Progenitor cell of endocrine pancreas (in vitro differentiated cells): ENCODE results near the gene KATNB1. TPM values are rescaled to one million over a fixed set of nuclear protein-coding genes. Genes with fewer than 3 reads are reported as not detected.

Source experiments
- DNase-seq: peaks from one replicate; pipeline ENCODE4 v3.0.0; 2021; ENCODE audit warnings: low spot score; ENCODE audit not compliant: unreplicated experiment
- H3K27ac Mint-ChIP-seq: 2 replicates; pipeline ENCODE4 v1.8.0; 2021; ENCODE audit warnings: mild to moderate bottlenecking, moderate library complexity, mixed read lengths
- H3K27me3 Mint-ChIP-seq: 2 replicates; pipeline ENCODE4 v1.8.0; 2021; ENCODE audit warnings: mixed read lengths
- H3K36me3 Mint-ChIP-seq: 2 replicates; pipeline ENCODE4 v1.8.0; 2022; ENCODE audit warnings: mixed read lengths; ENCODE audit not compliant: insufficient read depth
- H3K4me1 Mint-ChIP-seq: 2 replicates; pipeline ENCODE4 v1.8.0; 2021; ENCODE audit warnings: low read depth, mixed read lengths
- H3K4me3 Mint-ChIP-seq: 2 replicates; pipeline ENCODE4 v1.8.0; 2021; ENCODE audit warnings: low read depth, mild to moderate bottlenecking, moderate library complexity, mixed read lengths
- H3K9me3 Mint-ChIP-seq: 2 replicates; pipeline ENCODE4 v1.8.0; 2021; ENCODE audit warnings: low read depth, mixed read lengths
- total RNA-seq: library from RNA; stranded (reverse); gene quantifications from 2 replicates; pipeline ENCODE4 v1.2.1, GENCODE V29; 2021
- TF ChIP-seq, protein P1 (sequence below): fragments of 200-600 bp; sonication (generic); IDR thresholded peaks from one replicate; pipeline ENCODE4 v1.5.0; 2021; ENCODE audit warnings: antibody characterized with exemption, mild to moderate bottlenecking; ENCODE audit not compliant: unreplicated experiment

Gene KATNB1
- total RNA-seq, 1 donor from 2014 or later = 32.0 TPM

DNA sequence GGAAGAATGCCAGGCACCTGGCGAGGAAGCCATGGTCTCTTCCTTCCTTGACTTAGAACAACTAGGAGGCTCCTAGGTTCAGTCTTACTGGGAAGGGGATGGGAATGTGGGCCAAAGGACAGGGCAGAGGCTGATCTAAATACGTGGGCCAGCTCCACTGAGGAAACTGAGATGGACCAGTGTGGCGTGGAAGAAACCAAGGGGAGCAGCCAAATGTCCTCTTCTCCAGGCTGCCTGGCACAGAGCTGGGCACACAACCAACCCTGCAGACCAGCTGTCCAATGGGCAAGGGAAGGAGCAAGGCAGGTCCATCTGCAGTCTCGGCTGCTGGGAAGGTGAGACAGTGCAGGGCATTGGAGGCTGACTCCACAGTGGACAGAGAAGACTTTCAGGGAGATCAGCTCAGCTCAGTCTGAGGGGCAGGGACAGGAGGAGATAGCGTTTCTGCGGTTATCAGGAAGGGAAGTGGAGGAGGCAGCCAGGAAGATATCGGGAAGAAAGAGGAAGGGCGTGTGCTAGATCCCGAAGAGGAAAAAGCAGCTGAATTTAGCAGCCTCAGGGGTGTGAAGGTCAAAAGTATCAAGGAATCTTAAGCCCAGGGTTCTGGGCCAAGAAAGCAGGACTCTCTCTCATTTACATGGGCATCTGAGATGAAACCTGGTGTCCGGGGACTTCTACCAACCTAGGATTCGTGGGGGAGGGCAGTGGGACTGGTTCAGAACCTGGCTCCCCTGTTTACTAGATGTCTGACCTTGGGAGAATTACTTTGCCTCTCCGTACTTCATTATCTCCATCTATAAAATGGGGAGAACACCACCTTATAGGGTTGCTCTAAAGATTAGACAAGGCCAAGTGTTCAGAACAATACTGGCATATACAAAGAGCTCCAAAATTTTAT is 64.9 kb downstream of the KATNB1 start:
- no peak overlapping the region for H3K27ac Mint-ChIP-seq
- DNase-seq = no peak
- no peaks in the 10 kb centered on the region for H3K36me3 Mint-ChIP-seq
- H3K27me3 Mint-ChIP-seq = peaks cover 20% of the 10 kb centered on the region
- TF ChIP-seq, protein P1, sequence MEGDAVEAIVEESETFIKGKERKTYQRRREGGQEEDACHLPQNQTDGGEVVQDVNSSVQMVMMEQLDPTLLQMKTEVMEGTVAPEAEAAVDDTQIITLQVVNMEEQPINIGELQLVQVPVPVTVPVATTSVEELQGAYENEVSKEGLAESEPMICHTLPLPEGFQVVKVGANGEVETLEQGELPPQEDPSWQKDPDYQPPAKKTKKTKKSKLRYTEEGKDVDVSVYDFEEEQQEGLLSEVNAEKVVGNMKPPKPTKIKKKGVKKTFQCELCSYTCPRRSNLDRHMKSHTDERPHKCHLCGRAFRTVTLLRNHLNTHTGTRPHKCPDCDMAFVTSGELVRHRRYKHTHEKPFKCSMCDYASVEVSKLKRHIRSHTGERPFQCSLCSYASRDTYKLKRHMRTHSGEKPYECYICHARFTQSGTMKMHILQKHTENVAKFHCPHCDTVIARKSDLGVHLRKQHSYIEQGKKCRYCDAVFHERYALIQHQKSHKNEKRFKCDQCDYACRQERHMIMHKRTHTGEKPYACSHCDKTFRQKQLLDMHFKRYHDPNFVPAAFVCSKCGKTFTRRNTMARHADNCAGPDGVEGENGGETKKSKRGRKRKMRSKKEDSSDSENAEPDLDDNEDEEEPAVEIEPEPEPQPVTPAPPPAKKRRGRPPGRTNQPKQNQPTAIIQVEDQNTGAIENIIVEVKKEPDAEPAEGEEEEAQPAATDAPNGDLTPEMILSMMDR = no peak
- H3K9me3 Mint-ChIP-seq = no peaks in the 10 kb centered on the region
- peaks cover 53% of the 10 kb centered on the region for H3K4me1 Mint-ChIP-seq
- H3K4me3 Mint-ChIP-seq = peak overlapping the region; percentile 70

DNA sequence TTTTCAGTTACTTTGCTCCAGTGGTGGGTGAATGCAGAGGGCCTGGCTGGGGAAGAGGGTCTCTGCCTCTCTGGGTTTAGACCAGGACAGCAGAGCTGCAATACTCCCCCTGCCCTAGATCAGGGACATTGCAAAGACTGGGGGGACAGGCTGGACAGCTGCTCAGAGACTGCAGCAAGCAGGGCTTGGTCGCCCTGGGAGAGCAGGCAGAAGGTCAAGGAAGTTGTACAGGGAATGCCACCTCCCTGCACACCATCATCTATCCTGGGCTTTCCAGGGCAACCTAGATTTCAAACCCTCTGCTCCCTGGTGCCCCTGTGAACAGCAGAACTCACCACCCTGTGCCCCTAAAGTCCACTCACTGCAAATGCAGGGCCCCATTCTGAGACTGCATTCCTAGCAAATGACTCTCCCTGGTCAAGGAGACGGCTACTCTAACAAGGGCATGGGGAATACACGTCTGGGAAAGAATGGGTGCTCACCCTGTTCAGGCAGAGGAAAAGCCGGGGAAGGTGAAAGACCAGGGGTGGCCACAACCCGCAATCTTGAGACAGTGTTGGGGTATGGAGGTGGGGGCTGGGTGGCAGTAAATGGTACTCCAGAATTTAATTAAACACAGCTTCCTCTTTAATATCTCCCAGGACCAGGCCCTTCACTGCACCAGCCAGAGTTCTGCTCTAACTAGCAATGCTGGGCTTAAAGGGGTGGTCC is 65.7 kb downstream of the KATNB1 start:
- DNase-seq = no peak
- TF ChIP-seq, protein P1 = peak; percentile 26
- Mint-ChIP-seq H3K9me3 (no peaks in the 10 kb centered on the region), H3K27ac (peak overlapping the region; percentile 28), H3K4me1 (peaks cover 53% of the 10 kb centered on the region), H3K27me3 (peaks cover 22% of the 10 kb centered on the region), H3K4me3 (peak overlapping the region; percentile 70), H3K36me3 (no peaks in the 10 kb centered on the region)

DNA sequence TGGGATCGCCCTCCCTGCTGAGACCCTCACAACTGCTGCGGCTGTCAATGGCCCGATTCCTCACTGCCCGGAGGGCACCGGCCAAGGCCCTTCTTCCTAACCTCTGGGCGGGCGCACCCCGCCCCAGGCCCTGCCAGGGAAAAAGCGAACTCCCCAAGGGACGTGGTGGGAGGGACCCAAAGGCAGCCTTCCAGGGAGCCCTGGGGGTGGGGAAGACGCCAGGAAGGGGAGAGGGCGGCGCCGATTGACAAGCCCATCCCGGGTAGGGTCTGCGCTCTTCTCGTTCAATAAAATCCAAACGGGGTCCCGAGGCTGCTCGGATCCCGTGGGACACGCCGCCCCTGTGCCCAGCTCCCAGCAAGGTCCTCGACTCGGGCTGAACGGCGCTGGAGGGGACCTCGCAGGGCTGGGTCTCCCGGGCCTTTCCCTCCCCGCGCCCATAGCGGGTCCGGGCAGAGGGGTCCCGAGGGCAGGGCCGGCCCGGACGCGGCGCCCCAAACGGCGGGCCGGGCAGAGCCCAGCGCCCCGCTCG is 66.3 kb downstream of the KATNB1 start:
- Mint-ChIP-seq H3K9me3 (no peaks in the 10 kb centered on the region), H3K27me3 (peaks cover 28% of the 10 kb centered on the region), H3K4me3 (peak overlapping the region; percentile 70), H3K36me3 (no peaks in the 10 kb centered on the region), H3K4me1 (peaks cover 53% of the 10 kb centered on the region), H3K27ac (no peak overlapping the region)
- DNase-seq = peak; percentile 20
- TF ChIP-seq, protein P1 = no peak

DNA sequence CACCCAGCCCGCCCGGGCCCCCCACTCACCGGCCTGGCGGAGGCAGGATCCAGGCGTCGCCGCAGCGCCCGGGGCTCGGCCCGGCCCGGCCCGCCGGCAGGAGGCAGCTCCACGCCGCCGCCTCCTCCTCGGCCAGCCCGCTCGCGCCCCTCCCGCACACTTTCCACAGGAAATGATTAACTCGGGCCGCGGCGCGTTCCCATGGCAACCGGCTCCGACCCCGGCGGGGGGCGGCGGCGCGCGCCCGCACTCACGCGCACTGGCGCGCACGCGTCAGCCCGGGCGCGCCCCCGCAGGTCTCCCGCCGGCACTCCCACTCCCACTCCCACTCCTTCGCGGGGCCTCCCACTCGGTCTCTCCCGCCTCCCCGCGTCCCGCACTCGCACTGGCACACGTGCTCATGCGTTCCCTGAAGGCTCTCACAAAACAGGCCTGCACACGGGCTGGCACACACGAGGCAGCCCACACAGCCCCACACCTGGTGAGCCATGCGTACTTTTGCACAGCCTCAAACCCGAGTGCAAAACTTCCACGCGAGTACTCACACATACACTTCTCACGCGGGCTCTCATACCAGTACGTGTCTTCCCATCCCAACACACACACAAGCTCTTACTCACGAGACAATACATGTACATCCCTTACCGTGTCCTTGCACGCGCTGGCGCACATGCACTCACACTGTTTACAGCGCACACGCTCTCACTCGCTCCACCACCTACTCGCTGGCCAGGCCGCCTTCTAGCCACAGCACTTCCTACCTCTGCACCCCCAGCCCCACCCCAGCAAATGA is 67.0 kb downstream of the KATNB1 start, which contains the start of gene KIFC3:
KIFC3 (minus strand) TSS at position 151 of the 793 bp plus-strand sequence. CDS start 4,248 bp downstream, outside the sequence.
- peaks cover 50% of the 10 kb centered on the region for H3K4me1 Mint-ChIP-seq
- H3K36me3 Mint-ChIP-seq = no peaks in the 10 kb centered on the region
- H3K27me3 Mint-ChIP-seq = peaks cover 28% of the 10 kb centered on the region
- peak within 1 kb of the TSS; percentile 86 for H3K4me3 Mint-ChIP-seq
- H3K27ac Mint-ChIP-seq = peak within 1 kb of the TSS; percentile 95
- peak; percentile 69 for DNase-seq
- TF ChIP-seq, protein P1 = peak; percentile 33
- H3K9me3 Mint-ChIP-seq = no peaks in the 10 kb centered on the region
